Germinal center (tissue), 1 donor: ENCODE measurements around the gene INSR.

Experiments used
- DNase-seq: peaks from one replicate; pipeline ENCODE4 v3.0.0; 2012; ENCODE audit warnings: mixed read lengths, low spot score

The INSR gene

GRCh38 chr19:7295912-7296536 is 1.8 kb upstream of the INSR start:
- no peak for DNase-seq

- peak; percentile 23 for DNase-seq
Observed at GRCh38 chr19:7294558-7295212, 471 bp upstream of the INSR start.

GRCh38 chr19:7292950-7293761 is 1.1 kb downstream of the INSR start:
- DNase-seq = no peak

GRCh38 chr19:7292352-7292949 is 1.8 kb downstream of the INSR start:
- DNase-seq = no peak

- no peak for DNase-seq
Observed at GRCh38 chr19:7288977-7289376, 5.2 kb downstream of the INSR start.

- no peak for DNase-seq
Observed at GRCh38 chr19:7288131-7288530, 6.1 kb downstream of the INSR start.

GRCh38 chr19:7287722-7288121 is 6.5 kb downstream of the INSR start:
- DNase-seq = no peak

- DNase-seq = no peak
Observed at GRCh38 chr19:7280940-7281666, 13.1 kb downstream of the INSR start.

GRCh38 chr19:7272856-7273578 is 21.2 kb downstream of the INSR start:
- peak; percentile 24 for DNase-seq

- DNase-seq = no peak
Observed at GRCh38 chr19:7268705-7269098, 25.5 kb downstream of the INSR start.

- no peak for DNase-seq
Observed at GRCh38 chr19:7267792-7268704, 26.2 kb downstream of the INSR start.

- DNase-seq = no peak
Observed at GRCh38 chr19:7266832-7267231, 27.4 kb downstream of the INSR start.

- DNase-seq = no peak
Observed at GRCh38 chr19:7265963-7266362, 28.3 kb downstream of the INSR start.

GRCh38 chr19:7264858-7265257 is 29.4 kb downstream of the INSR start:
- no peak for DNase-seq

GRCh38 chr19:7263521-7263920 is 30.7 kb downstream of the INSR start:
- DNase-seq = no peak

- DNase-seq = no peak
Observed at GRCh38 chr19:7263066-7263465, 31.1 kb downstream of the INSR start.

- DNase-seq = no peak
Observed at GRCh38 chr19:7262470-7262869, 31.7 kb downstream of the INSR start.

GRCh38 chr19:7260161-7260560 is 34.1 kb downstream of the INSR start:
- DNase-seq = no peak

GRCh38 chr19:7258840-7259395 is 35.3 kb downstream of the INSR start:
- DNase-seq = no peak
